Kidney epithelial cell (primary cell): ENCODE data around the gene TMEM179. TPM values are rescaled to one million over a fixed set of nuclear protein-coding genes. Genes with fewer than 3 reads are reported as not detected.

ENCODE experiments used
- total RNA-seq: library from RNA; depleted of rRNA; stranded (reverse); fragments of >200 nt; gene quantifications from 2 replicates; pipeline ENCODE4 v1.2.3, GENCODE V29; 2015

Gene TMEM179
- total RNA-seq, 1 donor from 2014 or later: not detected

Other genes with a start within 250 kb of the TMEM179 start
- not detected in 2 replicates for gene C14orf180, start 25.0 kb downstream of the TMEM179 start, total RNA-seq
- gene INF2, start 84.8 kb upstream of the TMEM179 start, total RNA-seq: 109 and 131 TPM in 2 replicates
- gene ADSS1, start 119.5 kb upstream of the TMEM179 start, total RNA-seq: 3.4 and 10.3 TPM in 2 replicates
- 222 and 235 TPM in 2 replicates for gene SIVA1, start 148.4 kb upstream of the TMEM179 start, total RNA-seq
- gene AKT1, start 191.0 kb upstream of the TMEM179 start, total RNA-seq: 144 and 159 TPM in 2 replicates
- 8.4 and 13.8 TPM in 2 replicates for gene ZBTB42, start 196.3 kb upstream of the TMEM179 start, total RNA-seq